Measurements from ENCODE around the gene NUP188.
A peak's percentile ranks its signal among the peaks of the same experiment; 100 is the strongest.

The NUP188 gene

GRCh38 chr9:129036241-129036922 lies 88.9 kb downstream of the NUP188 start, which contains the start of gene MIGA2:
TSS of gene MIGA2 (plus strand) at chr9:129036626. CDS start at chr9:129040595, 3,969 bp downstream.
- Mint-ChIP-seq H3K36me3 (ENCODE audit: low read depth) (no peaks in the 10 kb centered on the region), H3K4me3 (peak within 1 kb of the TSS; percentile 90 to 94 (median 91)), H3K27me3 (ENCODE audit: low read depth) (no peaks in the 10 kb centered on the region), H3K27ac (peak within 1 kb of the TSS; percentile 87 to 92 (median 90)), H3K9me3 (no peaks in the 10 kb centered on the region), H3K4me1 (peaks cover 23% of the 10 kb centered on the region)
- no peak for TF ChIP-seq CTCF (IDR thresholded peaks at IDR 0.05; ENCODE audit: unreplicated experiment in 3 of 3)

GRCh38 chr9:129036923-129037766 lies 89.6 kb downstream of the NUP188 start:
- Mint-ChIP-seq H3K4me3 (peak overlapping the region; percentile 90 to 94 (median 91)), H3K27ac (peak overlapping the region in 1 of 3 experiments; percentile 92), H3K4me1 (peaks cover 23% of the 10 kb centered on the region), H3K36me3 (ENCODE audit: low read depth) (no peaks in the 10 kb centered on the region), H3K9me3 (no peaks in the 10 kb centered on the region), H3K27me3 (ENCODE audit: low read depth) (no peaks in the 10 kb centered on the region)
- no peak for TF ChIP-seq CTCF (IDR thresholded peaks at IDR 0.05; ENCODE audit: unreplicated experiment in 3 of 3)

- no peak for TF ChIP-seq CTCF (IDR thresholded peaks at IDR 0.05; ENCODE audit: unreplicated experiment in 3 of 3)
- Mint-ChIP-seq H3K27me3 (ENCODE audit: low read depth) (no peaks in the 10 kb centered on the region), H3K36me3 (ENCODE audit: low read depth) (peaks cover 5% of the 10 kb centered on the region), H3K27ac (no peak overlapping the region), H3K9me3 (no peaks in the 10 kb centered on the region), H3K4me3 (peak overlapping the region; percentile 90 to 94 (median 91)), H3K4me1 (peaks cover 23% of the 10 kb centered on the region)
These were observed 90.2 kb downstream of the NUP188 start for GRCh38 chr9:129037767-129038098.

GRCh38 chr9:129038109-129038852 lies 90.8 kb downstream of the NUP188 start:
- TF ChIP-seq CTCF (IDR thresholded peaks at IDR 0.05; ENCODE audit: unreplicated experiment in 3 of 3) = no peak
- Mint-ChIP-seq H3K27ac (no peak overlapping the region), H3K36me3 (ENCODE audit: low read depth) (peaks cover 5% of the 10 kb centered on the region), H3K4me1 (peaks cover 23% of the 10 kb centered on the region), H3K4me3 (peak overlapping the region; percentile 90 to 94 (median 91)), H3K9me3 (no peaks in the 10 kb centered on the region), H3K27me3 (ENCODE audit: low read depth) (no peaks in the 10 kb centered on the region)

- no peak overlapping the region for H3K27ac Mint-ChIP-seq
- peak overlapping the region; percentile 13 to 65 (median 49) for H3K4me3 Mint-ChIP-seq
- no peaks in the 10 kb centered on the region for H3K9me3 Mint-ChIP-seq
- H3K27me3 Mint-ChIP-seq (ENCODE audit: low read depth) = no peaks in the 10 kb centered on the region
- H3K36me3 Mint-ChIP-seq (ENCODE audit: low read depth) = peaks cover 10% of the 10 kb centered on the region
- no peak for TF ChIP-seq CTCF (IDR thresholded peaks at IDR 0.05; ENCODE audit: unreplicated experiment in 3 of 3)
- peaks cover 23% of the 10 kb centered on the region for H3K4me1 Mint-ChIP-seq
These were observed 92.7 kb downstream of the NUP188 start for GRCh38 chr9:129040113-129040643.

Measured in nephron (organoid).